Kidney (tissue), 14 donors: ENCODE results near the gene ERRFI1. TPM values are rescaled to one million over a fixed set of nuclear protein-coding genes. Genes with fewer than 3 reads are reported as not detected.

Experiments
- DNase-seq, 5 donors: peaks; one replicate each; pipeline ENCODE4 v3.0.0-alpha.2; 2013 to 2020
- FAIRE-seq: peaks from 2 replicates; lab custom pipeline; 2012; peaks lifted over from hg19 to GRCh38; lab: Jason Lieb, UNC
- H3K27ac ChIP-seq, 2 donors: one replicate each; pipeline ENCODE4 v1.7.0; 2013; ENCODE audit warnings: low read depth in 2 of 2, low read length in 2 of 2, inconsistent platforms in 1 of 2
- H3K27me3 ChIP-seq: one replicate; pipeline ENCODE4 v1.7.1; 2013; ENCODE audit warnings: low read length, inconsistent platforms; ENCODE audit not compliant: control insufficient read depth, insufficient read depth
- H3K36me3 ChIP-seq, 3 donors: one replicate each; pipeline versions ENCODE4 v1.7.0 to v1.7.1; 2013; ENCODE audit warnings: low read length in 3 of 3, control low read depth in 1 of 3, inconsistent platforms in 1 of 3; ENCODE audit not compliant: insufficient read depth in 3 of 3, control insufficient read depth in 2 of 3
- H3K4me1 ChIP-seq, 3 donors: one replicate each; pipeline versions ENCODE4 v1.7.0 to v1.7.1; 2013; ENCODE audit warnings: low read length in 3 of 3, inconsistent platforms in 1 of 3, low read depth in 1 of 3; ENCODE audit not compliant: control insufficient read depth in 2 of 3, insufficient read depth in 2 of 3
- H3K4me3 ChIP-seq, 3 donors: one replicate each; pipeline versions ENCODE4 v1.7.0 to v1.8.1; 2013; ENCODE audit warnings: low read length in 3 of 3, control low read depth in 1 of 3, inconsistent platforms in 1 of 3
- H3K9ac ChIP-seq, 3 donors: one replicate each; pipeline versions ENCODE4 v1.7.0 to v1.7.1; 2013; ENCODE audit warnings: low read length in 3 of 3, control low read depth in 1 of 3, inconsistent platforms in 1 of 3
- H3K9me3 ChIP-seq, 3 donors: one replicate each; pipeline versions ENCODE4 v1.7.0 to v1.7.1; 2013; ENCODE audit warnings: low read length in 3 of 3, control low read depth in 1 of 3, inconsistent platforms in 1 of 3; ENCODE audit not compliant: control insufficient read depth in 2 of 3, insufficient read depth in 1 of 3
- intact Hi-C: fragments of 100-400 bp; cut with DNase I; formaldehyde crosslinking; loops from one replicate; pipeline ENCODE4 v1.11.1; 2022
- polyA plus RNA-seq: library from polyadenylated mRNA; stranded (reverse); fragments of 350-450 nt; fragmentation: Illumina TruSeq; extraction: RNeasy Lipid Tissue Mini Kit (QIAGEN cat#74804); gene quantifications from one replicate; pipeline ENCODE4 v1.2.3, GENCODE V29; 2014; ENCODE audit warnings: low read depth, low replicate concordance; ENCODE audit not compliant: insufficient read depth
- total RNA-seq: library from RNA; stranded (reverse); fragmentation: NEBNext Ultra II Directional; extraction: Animal tissue kit (Norgen Biotek cat#: 25700); gene quantifications from one replicate; pipeline ENCODE4 v1.2.1, GENCODE V29; 2021
- TF ChIP-seq, protein P1 (sequence below): IDR thresholded peaks from 3 replicates; pipeline ENCODE4 v1.5.1; 2012; ENCODE audit warnings: mild to moderate bottlenecking, moderate library complexity, borderline replicate concordance; ENCODE audit not compliant: insufficient read depth; ENCODE audit errors: extremely low read depth
- donor health status: control.
- donor health status: control.
- donor health status: control.
- donor health status: control.
- donor health status: control.
- donor health status: DM: yes; HTN: yes; CAD: no.
- donor health status: Normal renal cell carcinoma (clear cell type).

Gene ERRFI1
- total and polyA plus RNA-seq, 2 donors from 2014 or later, result 25.0 to 71.3 TPM

DNA sequence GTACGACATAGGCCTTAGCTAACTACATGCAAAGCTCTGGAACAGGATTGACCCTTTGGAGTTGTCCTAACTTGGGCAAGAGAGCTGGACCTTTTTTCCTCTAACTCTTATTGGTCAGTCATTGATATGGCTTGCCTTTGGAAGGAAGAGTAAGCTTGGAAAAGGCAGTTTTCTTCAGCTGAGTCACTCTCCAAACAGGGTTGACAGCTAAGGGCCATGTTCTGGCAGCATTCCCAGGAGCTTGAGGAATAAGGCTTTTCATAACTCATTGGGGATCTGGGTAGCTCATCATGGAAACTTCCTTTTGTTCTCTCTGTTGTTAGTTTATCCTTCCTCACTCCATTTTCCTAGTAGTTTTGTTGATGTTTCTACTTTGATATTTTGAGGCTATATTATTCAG, 14.5 kb upstream of the ERRFI1 start:
- Histone ChIP-seq H3K27ac (no peak overlapping the region), H3K4me3 (no peak overlapping the region), H3K9ac (no peak overlapping the region), H3K36me3 (no peaks in the 10 kb centered on the region), H3K9me3 (no peaks in the 10 kb centered on the region), H3K27me3 (no peaks in the 10 kb centered on the region), H3K4me1 (no peaks in the 10 kb centered on the region)
- FAIRE-seq (no peak), DNase-seq (peak in 2 of 5 donors; percentile 25 to 81)
- intact Hi-C loops, result no loop called here
- TF ChIP-seq, protein P1, sequence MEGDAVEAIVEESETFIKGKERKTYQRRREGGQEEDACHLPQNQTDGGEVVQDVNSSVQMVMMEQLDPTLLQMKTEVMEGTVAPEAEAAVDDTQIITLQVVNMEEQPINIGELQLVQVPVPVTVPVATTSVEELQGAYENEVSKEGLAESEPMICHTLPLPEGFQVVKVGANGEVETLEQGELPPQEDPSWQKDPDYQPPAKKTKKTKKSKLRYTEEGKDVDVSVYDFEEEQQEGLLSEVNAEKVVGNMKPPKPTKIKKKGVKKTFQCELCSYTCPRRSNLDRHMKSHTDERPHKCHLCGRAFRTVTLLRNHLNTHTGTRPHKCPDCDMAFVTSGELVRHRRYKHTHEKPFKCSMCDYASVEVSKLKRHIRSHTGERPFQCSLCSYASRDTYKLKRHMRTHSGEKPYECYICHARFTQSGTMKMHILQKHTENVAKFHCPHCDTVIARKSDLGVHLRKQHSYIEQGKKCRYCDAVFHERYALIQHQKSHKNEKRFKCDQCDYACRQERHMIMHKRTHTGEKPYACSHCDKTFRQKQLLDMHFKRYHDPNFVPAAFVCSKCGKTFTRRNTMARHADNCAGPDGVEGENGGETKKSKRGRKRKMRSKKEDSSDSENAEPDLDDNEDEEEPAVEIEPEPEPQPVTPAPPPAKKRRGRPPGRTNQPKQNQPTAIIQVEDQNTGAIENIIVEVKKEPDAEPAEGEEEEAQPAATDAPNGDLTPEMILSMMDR, result no peak

DNA sequence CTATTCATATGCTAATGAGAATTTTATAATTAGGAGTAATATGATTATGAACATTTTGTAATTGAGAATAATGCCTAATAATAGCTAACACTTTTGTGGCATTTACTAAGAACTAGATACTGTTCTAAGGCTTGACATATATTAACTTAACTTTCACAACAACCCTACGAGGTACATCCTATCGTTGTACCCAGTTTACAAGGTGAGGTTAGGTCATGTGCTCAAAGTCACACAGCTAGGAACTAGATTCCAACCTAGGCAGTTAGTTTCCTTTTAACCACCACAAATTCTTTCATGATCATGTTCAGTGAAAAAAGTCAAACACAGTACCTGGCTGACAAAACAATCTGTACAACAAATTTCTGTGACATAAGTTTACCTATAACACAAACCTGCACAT, 13.0 kb upstream of the ERRFI1 start:
- intact Hi-C loops, result no loop called here
- no peak for FAIRE-seq
- H3K36me3 ChIP-seq, result no peaks in the 10 kb centered on the region

DNA sequence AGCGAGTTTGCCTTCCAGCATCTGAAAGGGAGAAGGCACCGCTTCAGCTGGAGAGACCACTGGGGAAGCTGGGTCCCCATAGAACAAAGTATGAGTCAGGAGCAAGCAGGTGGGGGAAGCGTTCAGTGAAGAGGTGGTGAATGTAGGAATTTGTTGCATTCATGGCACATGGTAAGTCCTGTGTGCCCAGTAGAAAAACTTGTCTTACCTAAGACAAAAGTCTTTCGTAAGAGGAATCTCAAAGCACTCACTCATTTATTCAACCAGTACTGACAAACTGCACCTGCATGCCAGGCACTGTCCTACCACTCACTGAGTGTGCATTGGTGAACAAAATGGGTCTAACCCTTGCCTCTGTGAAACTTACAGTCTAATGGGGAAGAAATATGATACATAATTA, 9.2 kb upstream of the ERRFI1 start:
- H3K4me1 ChIP-seq, result peaks cover 0 to 2% (median 0%) of the 10 kb centered on the region in 3 donors
- DNase-seq (no peak), FAIRE-seq (no peak)
- intact Hi-C loops, result no loop called here
- H3K36me3 ChIP-seq, result no peaks in the 10 kb centered on the region
- TF ChIP-seq, protein P1, result no peak
- no peak overlapping the region for H3K27ac ChIP-seq
- H3K27me3 ChIP-seq, result no peaks in the 10 kb centered on the region
- H3K9me3 ChIP-seq, result no peaks in the 10 kb centered on the region
- H3K4me3 ChIP-seq, result no peak overlapping the region
- H3K9ac ChIP-seq, result no peak overlapping the region

More for the DNA sequence above, 13.0 kb upstream of the ERRFI1 start:
- no peak overlapping the region for H3K9ac ChIP-seq
- H3K4me3 ChIP-seq, result no peak overlapping the region
- DNase-seq, result no peak
- no peak overlapping the region for H3K27ac ChIP-seq
- no peaks in the 10 kb centered on the region for H3K9me3 ChIP-seq
- TF ChIP-seq, protein P1, result no peak
- no peaks in the 10 kb centered on the region for H3K27me3 ChIP-seq
- no peaks in the 10 kb centered on the region for H3K4me1 ChIP-seq

DNA sequence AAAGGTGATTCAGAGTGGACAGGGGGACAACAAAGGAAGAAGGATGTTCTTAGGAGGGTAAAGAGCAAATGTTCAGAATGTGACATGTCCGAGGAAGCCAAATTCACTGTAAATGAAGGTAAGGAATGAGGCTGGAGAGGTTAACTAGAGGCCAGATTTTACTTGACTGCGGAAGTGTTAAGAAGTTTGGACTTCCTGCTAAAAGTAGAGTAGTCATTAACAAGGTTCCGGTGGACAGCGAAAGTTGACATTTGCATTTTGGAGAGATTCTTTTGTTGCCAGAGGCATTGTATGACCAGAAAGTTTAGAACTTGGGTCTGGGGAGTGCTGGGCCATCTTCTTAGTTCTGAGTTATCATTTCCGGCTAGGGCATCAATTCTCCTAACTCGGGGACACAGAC, 7.2 kb upstream of the ERRFI1 start:
- peaks cover 0 to 2% (median 0%) of the 10 kb centered on the region in 3 donors for H3K4me1 ChIP-seq

More for the DNA sequence above, 7.2 kb upstream of the ERRFI1 start:
- no peak overlapping the region for H3K27ac ChIP-seq
- FAIRE-seq (no peak), DNase-seq (no peak)
- H3K27me3 ChIP-seq, result no peaks in the 10 kb centered on the region
- H3K4me3 ChIP-seq, result no peak overlapping the region
- no peak overlapping the region for H3K9ac ChIP-seq
- TF ChIP-seq, protein P1, result no peak
- no peaks in the 10 kb centered on the region for H3K36me3 ChIP-seq
- no peaks in the 10 kb centered on the region for H3K9me3 ChIP-seq
- intact Hi-C loops, result no loop called here
